Suprapubic skin (tissue), 4 donors: ENCODE measurements around the gene ZFHX3. TPM values are rescaled to one million over a fixed set of nuclear protein-coding genes. Genes with fewer than 3 reads are reported as not detected.

Experiments used
- DNase-seq, 2 donors: peaks; one replicate each; pipeline ENCODE4 v3.0.0-alpha.2; 2019; ENCODE audit warnings: low spot score in 2 of 2
- H3K27ac ChIP-seq: fragments of 200-600 bp; sonication (generic); one replicate; pipeline ENCODE4 v1.5.1; 2019
- H3K27me3 ChIP-seq: fragments of 200-600 bp; sonication (generic); one replicate; pipeline ENCODE4 v1.5.1; 2019
- H3K36me3 ChIP-seq: fragments of 200-600 bp; sonication (generic); one replicate; pipeline ENCODE4 v1.5.1; 2019
- H3K4me1 ChIP-seq: fragments of 200-600 bp; sonication (generic); one replicate; pipeline ENCODE4 v1.5.1; 2019
- H3K4me3 ChIP-seq: fragments of 200-600 bp; sonication (generic); one replicate; pipeline ENCODE4 v1.5.1; 2019; ENCODE audit warnings: mild to moderate bottlenecking
- H3K9me3 ChIP-seq: fragments of 200-600 bp; sonication (generic); one replicate; pipeline ENCODE4 v1.5.1; 2019
- CTCF ChIP-seq, 2 donors: fragments of 200-600 bp in 1 of 2; fragments of 450-650 bp in 1 of 2; sonication (generic) in 1 of 2; IDR thresholded peaks; one replicate each; pipeline ENCODE4 v1.5.1; 2016 to 2019; ENCODE audit warnings: antibody characterized with exemption in 2 of 2, mild to moderate bottlenecking in 1 of 2, moderate library complexity in 1 of 2
- EP300 ChIP-seq: sonication (generic); formaldehyde crosslinking; IDR thresholded peaks from one replicate; pipeline ENCODE4 v1.6.1; 2017; ENCODE audit warnings: antibody characterized with exemption
- POLR2A ChIP-seq, 2 donors: fragments of 450-650 bp; IDR thresholded peaks; one replicate each; pipeline ENCODE4 v1.6.1; 2017; ENCODE audit warnings: antibody characterized with exemption in 2 of 2, mild to moderate bottlenecking in 2 of 2, moderate library complexity in 2 of 2
- POLR2AphosphoS5 ChIP-seq, 3 donors: sonication (generic); formaldehyde crosslinking; IDR thresholded peaks; one replicate each; pipeline ENCODE4 v1.6.1; 2017; ENCODE audit warnings: antibody characterized with exemption in 3 of 3
- WGBS: methylation state at CpG from one replicate; pipeline ENCODE4 v1.1.5; 2018; 5-methylcytosine and 5-hydroxymethylcytosine counted together
- total RNA-seq, 4 donors: library from RNA; depleted of rRNA; stranded (reverse); fragments of >200 nt; gene quantifications; one replicate each; pipeline ENCODE4 v1.1.0, GENCODE V29; 2016

The ZFHX3 gene
- total RNA-seq, 4 donors from 2014 or later = 10.4 to 16.1 (median 12.8) TPM

- H3K4me1 ChIP-seq = no peaks in the 10 kb centered on the region
- TF ChIP-seq CTCF (IDR thresholded peaks at IDR 0.05) (no peak), EP300 (no peak), POLR2A (IDR thresholded peaks at IDR 0.05) (no peak), POLR2AphosphoS5 (IDR thresholded peaks at IDR 0.05) (no peak)
- DNase-seq = no peak
- H3K4me3 ChIP-seq = no peak overlapping the region
- no peaks in the 10 kb centered on the region for H3K27me3 ChIP-seq
- 73% methylated on average over 5 of the region's 5 CpGs for WGBS
- no peaks in the 10 kb centered on the region for H3K36me3 ChIP-seq
- no peak overlapping the region for H3K27ac ChIP-seq
- H3K9me3 ChIP-seq = no peaks in the 10 kb centered on the region
Observed at GRCh38 chr16:72768591-72768990, 279.3 kb downstream of the ZFHX3 start.

GRCh38 chr16:72766506-72766905 lies 281.4 kb downstream of the ZFHX3 start:
- 95% methylated on average over 2 of the region's 2 CpGs for WGBS
- no peak for DNase-seq
- no peaks in the 10 kb centered on the region for H3K27me3 ChIP-seq
- no peak for TF ChIP-seq POLR2AphosphoS5 (IDR thresholded peaks at IDR 0.05)
- TF ChIP-seq POLR2A (IDR thresholded peaks at IDR 0.05) = no peak
- TF ChIP-seq EP300 = no peak
- no peak for TF ChIP-seq CTCF (IDR thresholded peaks at IDR 0.05)
- H3K9me3 ChIP-seq = no peaks in the 10 kb centered on the region
- H3K36me3 ChIP-seq = no peaks in the 10 kb centered on the region
- H3K4me1 ChIP-seq = no peaks in the 10 kb centered on the region
- H3K27ac ChIP-seq = no peak overlapping the region
- no peak overlapping the region for H3K4me3 ChIP-seq

GRCh38 chr16:72764015-72764654 lies 283.8 kb downstream of the ZFHX3 start:
- Histone ChIP-seq H3K27ac (no peak overlapping the region), H3K27me3 (no peaks in the 10 kb centered on the region), H3K36me3 (no peaks in the 10 kb centered on the region), H3K9me3 (peaks cover 2% of the 10 kb centered on the region), H3K4me3 (no peak overlapping the region), H3K4me1 (no peaks in the 10 kb centered on the region)
- whole genome bisulfite sequencing = 59% methylated on average over 8 of the region's 8 CpGs
- DNase-seq = no peak
- TF ChIP-seq POLR2AphosphoS5 (IDR thresholded peaks at IDR 0.05) = no peak
- no peak for TF ChIP-seq CTCF (IDR thresholded peaks at IDR 0.05)
- TF ChIP-seq EP300 = no peak
- no peak for TF ChIP-seq POLR2A (IDR thresholded peaks at IDR 0.05)

- H3K9me3 ChIP-seq = peaks cover 5% of the 10 kb centered on the region
- no peaks in the 10 kb centered on the region for H3K27me3 ChIP-seq
- H3K36me3 ChIP-seq = no peaks in the 10 kb centered on the region
- H3K4me3 ChIP-seq = no peak overlapping the region
- no peaks in the 10 kb centered on the region for H3K4me1 ChIP-seq
- H3K27ac ChIP-seq = no peak overlapping the region
- DNase-seq = no peak
- no peak for TF ChIP-seq POLR2A (IDR thresholded peaks at IDR 0.05)
- TF ChIP-seq CTCF (IDR thresholded peaks at IDR 0.05) = no peak
- no peak for TF ChIP-seq EP300
- TF ChIP-seq POLR2AphosphoS5 (IDR thresholded peaks at IDR 0.05) = no peak
Observed at GRCh38 chr16:72760581-72760980, 287.3 kb downstream of the ZFHX3 start.

GRCh38 chr16:72753881-72754280 lies 294.0 kb downstream of the ZFHX3 start:
- H3K27ac ChIP-seq = no peak overlapping the region
- no peaks in the 10 kb centered on the region for H3K4me1 ChIP-seq
- no peak overlapping the region for H3K4me3 ChIP-seq
- 47% methylated on average over 2 of the region's 2 CpGs for WGBS
- DNase-seq = no peak
- no peaks in the 10 kb centered on the region for H3K36me3 ChIP-seq
- no peak for TF ChIP-seq CTCF (IDR thresholded peaks at IDR 0.05)
- TF ChIP-seq EP300 = no peak
- H3K9me3 ChIP-seq = peaks cover under 1% of the 10 kb centered on the region
- no peaks in the 10 kb centered on the region for H3K27me3 ChIP-seq
